Ishikawa (cell line): Measurements from ENCODE around the gene ARL10.

Experiments used
- CEBPB ChIP-seq: IDR thresholded peaks from 2 replicates; pipeline ENCODE4 v1.6.1; 2012
- CREB1 ChIP-seq: IDR thresholded peaks from 2 replicates; pipeline ENCODE4 v1.6.1; 2012; ENCODE audit warnings: low read depth
- EGR1 ChIP-seq: IDR thresholded peaks from 2 replicates; pipeline ENCODE4 v1.6.1; 2012
- EP300 ChIP-seq: IDR thresholded peaks from 2 replicates; pipeline ENCODE4 v1.6.1; 2012; ENCODE audit warnings: borderline replicate concordance
- FOXM1 ChIP-seq: IDR thresholded peaks from 2 replicates; pipeline ENCODE4 v1.6.1; 2012; ENCODE audit warnings: low read depth, borderline replicate concordance
- NFIC ChIP-seq: IDR thresholded peaks from 2 replicates; pipeline ENCODE4 v1.6.1; 2012
- RAD21 ChIP-seq: IDR thresholded peaks from 2 replicates; pipeline ENCODE4 v1.6.1; 2012; ENCODE audit warnings: low read depth
- TAF1 ChIP-seq: IDR thresholded peaks from 2 replicates; pipeline ENCODE4 v1.6.1; 2012; ENCODE audit warnings: low read depth, mild to moderate bottlenecking
- TCF12 ChIP-seq: IDR thresholded peaks from 2 replicates; pipeline ENCODE4 v1.6.1; 2012; ENCODE audit warnings: low read depth
- TEAD4 ChIP-seq: IDR thresholded peaks from 2 replicates; pipeline ENCODE4 v1.6.1; 2012
- YY1 ChIP-seq: IDR thresholded peaks from 2 replicates; pipeline ENCODE4 v1.6.1; 2012; ENCODE audit warnings: low read depth
- ZBTB7A ChIP-seq: IDR thresholded peaks from 2 replicates; pipeline ENCODE4 v1.6.1; 2012; ENCODE audit warnings: low read depth
- TF ChIP-seq, protein P1 (sequence below): IDR thresholded peaks from 2 replicates; pipeline ENCODE4 v1.6.1; 2012
- TF ChIP-seq, protein P2 (sequence below): IDR thresholded peaks from 2 replicates; pipeline ENCODE4 v1.6.1; 2012; ENCODE audit warnings: low read depth, mild to moderate bottlenecking
- TF ChIP-seq, protein P3 (sequence below): IDR thresholded peaks from 2 replicates; pipeline ENCODE4 v1.6.1; 2012

The ARL10 gene

DNA sequence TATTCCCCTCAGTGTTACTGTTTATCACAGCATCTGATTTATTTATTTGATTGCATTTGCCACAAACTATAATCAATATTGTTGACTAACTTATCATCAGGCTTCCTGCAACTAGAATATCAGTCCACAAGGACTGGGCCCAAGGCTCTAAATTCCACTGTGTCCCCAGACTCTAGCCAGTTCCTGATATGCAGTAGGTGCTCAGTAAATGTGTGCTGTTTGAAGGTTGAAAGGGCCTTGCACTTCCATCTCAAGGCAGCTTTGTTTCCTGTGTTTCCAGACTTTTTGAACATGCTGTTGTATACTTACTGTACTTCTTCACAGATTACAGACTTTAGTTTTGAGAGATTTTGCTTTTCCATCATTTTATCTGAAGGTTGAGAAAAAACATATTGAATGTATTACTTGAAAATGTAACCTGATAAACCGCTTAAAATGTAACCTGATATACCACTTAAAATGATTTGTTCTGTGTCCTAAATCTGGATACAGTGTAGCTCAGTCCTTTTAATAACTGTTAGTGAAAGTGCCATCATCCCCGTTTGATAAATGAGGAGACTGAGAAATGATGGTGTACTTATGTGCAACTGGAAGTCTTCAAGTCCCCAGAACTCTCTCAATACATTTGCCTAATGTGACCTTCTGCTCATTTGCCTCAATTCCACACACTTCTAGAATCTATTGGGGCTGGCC is 22.4 kb upstream of the ARL10 start:
- TF ChIP-seq FOXM1, result no peak
- no peak for TF ChIP-seq TCF12
- TF ChIP-seq RAD21, result no peak
- TF ChIP-seq EGR1, result no peak
- TF ChIP-seq TAF1, result no peak
- no peak for TF ChIP-seq ZBTB7A
- TF ChIP-seq, protein P1, sequence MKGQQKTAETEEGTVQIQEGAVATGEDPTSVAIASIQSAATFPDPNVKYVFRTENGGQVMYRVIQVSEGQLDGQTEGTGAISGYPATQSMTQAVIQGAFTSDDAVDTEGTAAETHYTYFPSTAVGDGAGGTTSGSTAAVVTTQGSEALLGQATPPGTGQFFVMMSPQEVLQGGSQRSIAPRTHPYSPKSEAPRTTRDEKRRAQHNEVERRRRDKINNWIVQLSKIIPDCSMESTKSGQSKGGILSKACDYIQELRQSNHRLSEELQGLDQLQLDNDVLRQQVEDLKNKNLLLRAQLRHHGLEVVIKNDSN, result no peak
- no peak for TF ChIP-seq CEBPB
- no peak for TF ChIP-seq NFIC
- TF ChIP-seq TEAD4, result no peak
- TF ChIP-seq, protein P2, sequence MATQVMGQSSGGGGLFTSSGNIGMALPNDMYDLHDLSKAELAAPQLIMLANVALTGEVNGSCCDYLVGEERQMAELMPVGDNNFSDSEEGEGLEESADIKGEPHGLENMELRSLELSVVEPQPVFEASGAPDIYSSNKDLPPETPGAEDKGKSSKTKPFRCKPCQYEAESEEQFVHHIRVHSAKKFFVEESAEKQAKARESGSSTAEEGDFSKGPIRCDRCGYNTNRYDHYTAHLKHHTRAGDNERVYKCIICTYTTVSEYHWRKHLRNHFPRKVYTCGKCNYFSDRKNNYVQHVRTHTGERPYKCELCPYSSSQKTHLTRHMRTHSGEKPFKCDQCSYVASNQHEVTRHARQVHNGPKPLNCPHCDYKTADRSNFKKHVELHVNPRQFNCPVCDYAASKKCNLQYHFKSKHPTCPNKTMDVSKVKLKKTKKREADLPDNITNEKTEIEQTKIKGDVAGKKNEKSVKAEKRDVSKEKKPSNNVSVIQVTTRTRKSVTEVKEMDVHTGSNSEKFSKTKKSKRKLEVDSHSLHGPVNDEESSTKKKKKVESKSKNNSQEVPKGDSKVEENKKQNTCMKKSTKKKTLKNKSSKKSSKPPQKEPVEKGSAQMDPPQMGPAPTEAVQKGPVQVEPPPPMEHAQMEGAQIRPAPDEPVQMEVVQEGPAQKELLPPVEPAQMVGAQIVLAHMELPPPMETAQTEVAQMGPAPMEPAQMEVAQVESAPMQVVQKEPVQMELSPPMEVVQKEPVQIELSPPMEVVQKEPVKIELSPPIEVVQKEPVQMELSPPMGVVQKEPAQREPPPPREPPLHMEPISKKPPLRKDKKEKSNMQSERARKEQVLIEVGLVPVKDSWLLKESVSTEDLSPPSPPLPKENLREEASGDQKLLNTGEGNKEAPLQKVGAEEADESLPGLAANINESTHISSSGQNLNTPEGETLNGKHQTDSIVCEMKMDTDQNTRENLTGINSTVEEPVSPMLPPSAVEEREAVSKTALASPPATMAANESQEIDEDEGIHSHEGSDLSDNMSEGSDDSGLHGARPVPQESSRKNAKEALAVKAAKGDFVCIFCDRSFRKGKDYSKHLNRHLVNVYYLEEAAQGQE, result no peak
- TF ChIP-seq, protein P3, sequence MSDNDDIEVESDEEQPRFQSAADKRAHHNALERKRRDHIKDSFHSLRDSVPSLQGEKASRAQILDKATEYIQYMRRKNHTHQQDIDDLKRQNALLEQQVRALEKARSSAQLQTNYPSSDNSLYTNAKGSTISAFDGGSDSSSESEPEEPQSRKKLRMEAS, result no peak
- TF ChIP-seq YY1, result no peak
- TF ChIP-seq EP300, result no peak
- no peak for TF ChIP-seq CREB1

DNA sequence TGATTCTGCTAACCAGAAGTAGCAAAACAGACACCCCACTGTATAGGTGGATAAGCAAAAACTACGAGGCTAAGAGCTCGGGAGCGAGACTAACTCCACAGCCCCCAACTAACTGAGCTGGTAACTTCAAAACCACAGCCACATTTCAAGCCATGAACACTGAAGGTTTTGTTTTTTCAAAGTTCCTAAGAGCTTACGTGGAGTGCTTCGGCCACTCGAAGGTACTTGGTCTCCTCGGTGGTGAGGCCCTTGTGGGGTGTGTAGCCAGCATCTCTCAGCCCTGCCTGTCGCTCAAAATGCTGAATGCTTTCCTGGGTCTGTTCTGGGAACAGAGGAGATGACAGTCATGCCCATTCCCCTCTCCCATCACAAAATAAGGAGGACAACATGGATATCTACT is 14.9 kb upstream of the ARL10 start:
- TF ChIP-seq ZBTB7A (no peak), TEAD4 (no peak), TCF12 (no peak), FOXM1 (no peak), RAD21 (no peak), EP300 (no peak), CREB1 (no peak), YY1 (no peak), EGR1 (no peak), TAF1 (no peak), NFIC (no peak), CEBPB (no peak)
- TF ChIP-seq, protein P3, result no peak
- TF ChIP-seq, protein P1, result no peak
- TF ChIP-seq, protein P2, result no peak

DNA sequence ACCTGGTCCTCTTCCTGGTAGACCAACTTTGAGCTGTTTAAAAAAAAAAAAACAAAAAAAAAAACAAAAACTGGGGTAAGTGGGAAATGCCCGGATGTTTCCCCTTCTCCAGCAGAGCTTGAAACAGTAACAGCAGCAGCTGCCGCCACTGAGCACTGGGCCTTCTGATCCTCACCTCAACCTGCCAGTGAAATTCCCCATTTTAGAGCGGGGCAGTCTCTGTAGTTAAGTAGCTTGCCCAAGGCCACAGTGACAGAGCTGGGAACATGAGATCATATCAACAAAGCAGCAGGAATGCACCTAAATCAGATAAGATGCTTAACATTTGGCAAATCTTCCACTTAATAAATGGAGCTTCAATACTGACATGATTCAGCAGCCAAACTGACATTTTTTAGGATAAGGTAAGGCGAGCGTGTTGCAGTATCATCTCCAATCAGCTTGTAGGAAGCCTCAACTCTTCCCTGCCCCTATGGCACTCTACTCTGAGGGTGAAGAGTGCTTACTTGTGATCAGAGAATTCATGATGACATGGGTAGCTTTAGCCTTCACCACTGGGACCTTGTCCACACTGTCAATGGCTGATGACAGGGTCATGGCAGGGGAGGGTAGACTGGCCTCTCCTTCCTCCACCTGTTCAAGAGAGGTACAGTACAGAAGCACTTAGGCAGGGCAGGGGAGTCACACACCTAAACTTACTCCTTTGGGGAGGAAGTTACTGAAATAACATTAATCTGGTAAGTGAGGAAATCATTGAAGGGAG is 13.0 kb upstream of the ARL10 start:
- TF ChIP-seq NFIC, result no peak
- TF ChIP-seq EP300, result no peak
- no peak for TF ChIP-seq CREB1
- no peak for TF ChIP-seq RAD21
- TF ChIP-seq TAF1, result no peak
- TF ChIP-seq, protein P2, result no peak
- no peak for TF ChIP-seq TCF12
- no peak for TF ChIP-seq CEBPB
- TF ChIP-seq YY1, result no peak
- TF ChIP-seq, protein P1, result no peak
- TF ChIP-seq ZBTB7A, result no peak
- TF ChIP-seq EGR1, result no peak
